ENCODE results near the gene ZNF619.

ZNF619 gene

GRCh38 chr3:40476478-40477470 is at the start of gene ZNF619:
Gene ZNF619 (plus strand): TSS chr3:40477122. CDS start chr3:40477980, 858 bp downstream.
- Histone ChIP-seq H3K4me1 (peaks cover 12 to 26% (median 20%) of the 10 kb centered on the region in 10 experiments), H3K9me3 (replicated peaks in 1 of 11) (no peaks in the 10 kb centered on the region), H3K4me3 (peak within 1 kb of the TSS; percentile 71 to 88 (median 76)), H3K4me2 (peak within 1 kb of the TSS; percentile 71 to 98 (median 86)), H4K20me1 (no peaks in the 10 kb centered on the region), H3K36me3 (peaks cover 14 to 36% (median 28%) of the 10 kb centered on the region in 11 experiments), H3K27ac (peak within 1 kb of the TSS; percentile 83 to 94 (median 90)), H3K9ac (peak within 1 kb of the TSS; percentile 84 to 93 (median 89)), H3K27me3 (no peaks in the 10 kb centered on the region)
- TF ChIP-seq Cebpa-rat (IDR thresholded peaks at IDR 0.05) = no peak

DNA sequence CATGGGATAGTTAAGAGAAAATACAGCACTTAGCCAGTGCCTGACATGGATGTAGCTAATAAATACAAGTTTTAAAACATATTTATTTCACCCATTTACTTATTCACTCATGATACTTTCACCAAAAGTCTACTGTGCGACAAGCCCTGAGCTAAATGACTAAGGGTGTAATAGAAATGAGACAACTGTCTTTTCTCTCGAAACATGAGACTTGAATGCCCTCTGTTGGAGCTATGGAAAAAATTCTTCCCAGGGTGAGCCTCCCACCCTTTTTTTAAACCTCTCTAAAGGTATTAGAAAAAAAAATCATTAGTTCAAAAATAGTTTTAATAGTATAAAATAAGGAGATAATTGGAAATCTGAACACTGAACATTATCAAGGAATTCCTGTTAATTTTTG is 44.1 kb upstream of the ZNF619 start:
- H3K4me1 ChIP-seq = no peaks in the 10 kb centered on the region
- H3K9me3 ChIP-seq (replicated peaks in 1 of 11) = no peaks in the 10 kb centered on the region
- H3K4me2 ChIP-seq = no peak overlapping the region
- H4K20me1 ChIP-seq = no peaks in the 10 kb centered on the region
- H3K4me3 ChIP-seq = no peak overlapping the region
- TF ChIP-seq Cebpa-rat (IDR thresholded peaks at IDR 0.05) = no peak
- no peak overlapping the region for H3K27ac ChIP-seq
- H3K36me3 ChIP-seq = no peaks in the 10 kb centered on the region; a peak in 1 of 22 replicates
- H3K27me3 ChIP-seq = no peaks in the 10 kb centered on the region
- H3K9ac ChIP-seq = no peak overlapping the region

DNA sequence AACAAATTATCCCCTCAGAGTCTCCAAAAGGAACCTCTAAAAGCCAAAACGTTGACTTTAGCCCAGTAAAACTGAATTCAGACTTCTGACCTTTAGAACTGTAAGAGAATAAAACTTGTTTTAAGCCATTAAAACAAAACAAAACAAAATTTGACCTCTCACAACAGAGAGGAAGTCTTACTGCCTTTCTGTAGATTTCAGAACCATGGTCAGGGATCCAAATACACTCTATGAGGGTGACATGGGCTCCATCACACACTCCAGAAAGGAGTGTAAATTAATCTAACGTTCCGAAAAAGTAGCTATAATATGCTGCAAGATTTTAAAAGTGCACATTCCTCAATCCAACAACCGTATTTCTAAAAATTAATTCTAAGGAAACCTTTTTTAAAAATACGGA is 39.0 kb upstream of the ZNF619 start:
- Histone ChIP-seq H3K27me3 (no peaks in the 10 kb centered on the region), H4K20me1 (no peaks in the 10 kb centered on the region), H3K9me3 (replicated peaks in 1 of 11) (no peaks in the 10 kb centered on the region), H3K4me3 (no peak overlapping the region), H3K4me2 (no peak overlapping the region), H3K36me3 (no peaks in the 10 kb centered on the region; a peak in 1 of 22 replicates), H3K9ac (no peak overlapping the region), H3K4me1 (no peaks in the 10 kb centered on the region), H3K27ac (no peak overlapping the region)
- no peak for TF ChIP-seq Cebpa-rat (IDR thresholded peaks at IDR 0.05)

GRCh38 chr3:40445062-40445461 is 31.9 kb upstream of the ZNF619 start:
- Histone ChIP-seq H3K36me3 (peaks cover 0 to 10% (median 0%) of the 10 kb centered on the region in 11 experiments; a peak in 6 of 22 replicates), H3K4me3 (no peak overlapping the region), H3K27me3 (no peaks in the 10 kb centered on the region), H3K27ac (no peak overlapping the region), H3K9ac (no peak overlapping the region), H3K9me3 (replicated peaks in 1 of 11) (no peaks in the 10 kb centered on the region), H3K4me2 (no peak overlapping the region), H4K20me1 (no peaks in the 10 kb centered on the region), H3K4me1 (no peaks in the 10 kb centered on the region)
- TF ChIP-seq Cebpa-rat (IDR thresholded peaks at IDR 0.05) = no peak

DNA sequence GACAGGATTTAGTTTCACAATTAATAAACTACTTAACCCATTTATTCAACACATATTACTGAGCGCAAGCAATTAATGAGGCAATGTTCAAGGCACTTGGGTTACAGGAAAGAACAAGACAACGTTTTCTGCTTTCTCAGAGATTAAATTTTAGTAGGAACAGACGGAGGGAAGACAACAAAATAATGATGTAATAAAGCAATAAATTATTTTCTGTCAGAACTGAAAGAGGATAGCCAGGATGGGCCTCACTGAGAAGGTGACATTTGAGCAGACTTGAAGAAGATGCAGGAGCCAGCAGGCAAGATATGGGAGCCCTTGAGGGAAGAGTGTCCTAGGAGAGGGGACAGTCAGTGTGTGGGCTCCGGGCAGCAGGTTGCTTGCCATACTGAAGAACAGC is 31.0 kb upstream of the ZNF619 start:
- no peak overlapping the region for H3K9ac ChIP-seq
- no peak overlapping the region for H3K27ac ChIP-seq
- H3K4me3 ChIP-seq = no peak overlapping the region
- no peaks in the 10 kb centered on the region for H3K4me1 ChIP-seq
- H3K36me3 ChIP-seq = peaks cover 0 to 14% (median 0%) of the 10 kb centered on the region in 11 experiments; a peak in 6 of 22 replicates
- no peaks in the 10 kb centered on the region for H3K9me3 ChIP-seq (replicated peaks in 1 of 11)
- TF ChIP-seq Cebpa-rat (IDR thresholded peaks at IDR 0.05) = no peak
- no peak overlapping the region for H3K4me2 ChIP-seq
- no peaks in the 10 kb centered on the region for H4K20me1 ChIP-seq
- no peaks in the 10 kb centered on the region for H3K27me3 ChIP-seq

- H4K20me1 ChIP-seq = no peaks in the 10 kb centered on the region
- peaks cover 15 to 26% (median 23%) of the 10 kb centered on the region in 10 experiments for H3K4me1 ChIP-seq
- H3K27ac ChIP-seq = no peak overlapping the region
- TF ChIP-seq Cebpa-rat (IDR thresholded peaks at IDR 0.05) = no peak
- H3K27me3 ChIP-seq = no peaks in the 10 kb centered on the region
- no peak overlapping the region for H3K4me2 ChIP-seq
- H3K36me3 ChIP-seq = peaks cover 0 to 14% (median 0%) of the 10 kb centered on the region in 11 experiments; a peak in 6 of 22 replicates
- H3K4me3 ChIP-seq = no peak overlapping the region
- no peak overlapping the region for H3K9ac ChIP-seq
- no peaks in the 10 kb centered on the region for H3K9me3 ChIP-seq (replicated peaks in 1 of 11)
Observed at GRCh38 chr3:40450438-40450837, 26.5 kb upstream of the ZNF619 start.

DNA sequence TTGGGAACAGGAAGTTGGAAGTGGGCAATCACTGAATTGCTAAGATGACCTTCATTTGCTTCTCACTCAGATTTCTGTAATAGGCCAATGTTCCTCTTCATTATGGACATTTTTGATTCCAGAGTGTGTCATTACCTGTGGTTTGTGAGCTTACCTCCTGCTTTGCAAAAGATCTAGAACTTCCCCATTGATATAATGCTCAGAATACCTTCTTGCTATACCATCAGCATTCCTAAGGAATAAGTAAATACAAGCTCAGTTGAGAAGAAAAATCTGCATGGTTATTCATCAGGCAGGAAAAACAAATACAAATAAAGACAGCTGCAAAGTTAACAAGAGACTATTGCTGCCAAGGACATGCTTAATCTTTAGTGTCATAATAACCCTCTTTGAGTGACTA is 25.4 kb upstream of the ZNF619 start:
- no peaks in the 10 kb centered on the region for H3K27me3 ChIP-seq
- peak overlapping the region in 7 of 11 experiments; percentile 86 to 95 (median 91); a peak in 9 of 22 replicates for H3K4me2 ChIP-seq
- peaks cover 0 to 4% (median 0%) of the 10 kb centered on the region in 11 experiments; a peak in 5 of 22 replicates for H3K36me3 ChIP-seq
- H3K4me3 ChIP-seq = no peak overlapping the region
- no peak overlapping the region for H3K27ac ChIP-seq
- H4K20me1 ChIP-seq = no peaks in the 10 kb centered on the region
- no peaks in the 10 kb centered on the region for H3K9me3 ChIP-seq (replicated peaks in 1 of 11)
- TF ChIP-seq Cebpa-rat (IDR thresholded peaks at IDR 0.05) = no peak
- no peak overlapping the region; a peak in 1 of 22 replicates for H3K9ac ChIP-seq
- peaks cover 20 to 31% (median 28%) of the 10 kb centered on the region in 10 experiments for H3K4me1 ChIP-seq

- H3K4me2 ChIP-seq = peak overlapping the region; percentile 76 to 95 (median 87)
- H3K27ac ChIP-seq = peak overlapping the region in 5 of 11 experiments; percentile 77 to 86 (median 81); a peak in 7 of 22 replicates
- peak overlapping the region; percentile 60 to 74 (median 71); a peak in 18 of 20 replicates for H3K4me3 ChIP-seq
- no peaks in the 10 kb centered on the region for H3K27me3 ChIP-seq
- H3K9me3 ChIP-seq (replicated peaks in 1 of 11) = no peaks in the 10 kb centered on the region
- H3K9ac ChIP-seq = peak overlapping the region in 10 of 11 experiments; percentile 78 to 86 (median 82); a peak in 16 of 22 replicates
- no peak for TF ChIP-seq Cebpa-rat (IDR thresholded peaks at IDR 0.05)
- no peaks in the 10 kb centered on the region for H4K20me1 ChIP-seq
- peaks cover 21 to 32% (median 29%) of the 10 kb centered on the region in 10 experiments for H3K4me1 ChIP-seq
- H3K36me3 ChIP-seq = peaks cover 0 to 4% (median 0%) of the 10 kb centered on the region in 11 experiments; a peak in 1 of 22 replicates
Observed at GRCh38 chr3:40452057-40452456, 24.9 kb upstream of the ZNF619 start.

GRCh38 chr3:40452562-40452875 is 24.4 kb upstream of the ZNF619 start:
- H3K27ac ChIP-seq = peak overlapping the region; percentile 73 to 86 (median 81)

More at GRCh38 chr3:40452562-40452875, 24.4 kb upstream of the ZNF619 start:
- H3K4me3 ChIP-seq = peak overlapping the region; percentile 60 to 74 (median 71)
- no peaks in the 10 kb centered on the region for H3K9me3 ChIP-seq (replicated peaks in 1 of 11)
- H3K9ac ChIP-seq = peak overlapping the region; percentile 78 to 86 (median 82)
- H3K4me1 ChIP-seq = peaks cover 21 to 32% (median 29%) of the 10 kb centered on the region in 10 experiments
- H4K20me1 ChIP-seq = peaks cover 0 to 3% (median 0%) of the 10 kb centered on the region in 11 experiments; a peak in 8 of 22 replicates
- H3K4me2 ChIP-seq = peak overlapping the region; percentile 76 to 95 (median 87)
- no peak for TF ChIP-seq Cebpa-rat (IDR thresholded peaks at IDR 0.05)
- H3K36me3 ChIP-seq = peaks cover 0 to 4% (median 0%) of the 10 kb centered on the region in 11 experiments; a peak in 1 of 22 replicates
- no peaks in the 10 kb centered on the region for H3K27me3 ChIP-seq

Measured in BLaER1 treated with 17β-estradiol and CSF1 and Interleukin-3, amounts not matched to agents 10 nM and 100 nM (cell line).